GM13976 (cell line): ENCODE measurements around the gene DNAJA4.

ENCODE experiments used
- DNase-seq: peaks from one replicate; pipeline ENCODE4 v3.0.0; 2012; ENCODE audit warnings: low spot score
- in situ Hi-C: fragments of 300-500 bp; cut with MboI; formaldehyde crosslinking; loops from one replicate; pipeline ENCODE4 v1.12.0; 2022; ENCODE audit warnings: low sequenced_read_pairs, mixed read lengths, inconsistent platforms; ENCODE audit not compliant: unreplicated experiment
- TF ChIP-seq, protein P1 (sequence below): IDR thresholded peaks from 2 replicates; pipeline ENCODE4 v1.5.1; 2012; ENCODE audit warnings: borderline replicate concordance, mild to moderate bottlenecking; ENCODE audit not compliant: insufficient read depth; ENCODE audit errors: extremely low read depth, missing control alignments, control extremely low read depth

Gene DNAJA4

DNA sequence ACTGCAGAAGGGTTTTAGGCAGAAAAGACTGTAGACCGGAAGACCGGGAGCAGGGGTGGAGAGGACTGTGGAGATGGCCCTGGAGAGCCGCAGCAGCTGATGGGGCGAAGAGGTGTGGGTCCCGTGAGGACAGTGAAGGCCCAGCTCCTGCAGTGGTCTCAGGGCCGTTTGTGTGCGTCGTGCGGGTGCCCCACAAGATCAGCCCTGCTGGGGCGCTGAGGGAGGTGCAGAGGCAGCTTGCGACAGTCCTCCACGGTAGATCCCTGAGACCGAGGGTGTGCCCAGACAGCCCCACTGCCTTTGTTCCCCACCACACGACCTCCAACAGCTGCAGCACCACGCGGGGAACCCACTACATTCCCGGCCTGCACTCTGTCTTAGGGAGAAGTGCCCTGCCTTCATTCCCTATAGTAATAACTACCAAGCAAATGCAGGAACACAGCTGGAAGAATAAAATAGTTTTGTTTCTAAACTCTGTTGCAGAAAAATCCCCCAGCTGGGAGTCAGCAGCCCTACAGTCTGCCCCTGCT, 56.7 kb downstream of the DNAJA4 start:
- in situ Hi-C loops: loop anchor here (25.0 kb wide), 1 partner anchor 391 kb away; no protein-coding TSS in a partner anchor
- TF ChIP-seq, protein P1, sequence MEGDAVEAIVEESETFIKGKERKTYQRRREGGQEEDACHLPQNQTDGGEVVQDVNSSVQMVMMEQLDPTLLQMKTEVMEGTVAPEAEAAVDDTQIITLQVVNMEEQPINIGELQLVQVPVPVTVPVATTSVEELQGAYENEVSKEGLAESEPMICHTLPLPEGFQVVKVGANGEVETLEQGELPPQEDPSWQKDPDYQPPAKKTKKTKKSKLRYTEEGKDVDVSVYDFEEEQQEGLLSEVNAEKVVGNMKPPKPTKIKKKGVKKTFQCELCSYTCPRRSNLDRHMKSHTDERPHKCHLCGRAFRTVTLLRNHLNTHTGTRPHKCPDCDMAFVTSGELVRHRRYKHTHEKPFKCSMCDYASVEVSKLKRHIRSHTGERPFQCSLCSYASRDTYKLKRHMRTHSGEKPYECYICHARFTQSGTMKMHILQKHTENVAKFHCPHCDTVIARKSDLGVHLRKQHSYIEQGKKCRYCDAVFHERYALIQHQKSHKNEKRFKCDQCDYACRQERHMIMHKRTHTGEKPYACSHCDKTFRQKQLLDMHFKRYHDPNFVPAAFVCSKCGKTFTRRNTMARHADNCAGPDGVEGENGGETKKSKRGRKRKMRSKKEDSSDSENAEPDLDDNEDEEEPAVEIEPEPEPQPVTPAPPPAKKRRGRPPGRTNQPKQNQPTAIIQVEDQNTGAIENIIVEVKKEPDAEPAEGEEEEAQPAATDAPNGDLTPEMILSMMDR: no peak
- no peak for DNase-seq

DNA sequence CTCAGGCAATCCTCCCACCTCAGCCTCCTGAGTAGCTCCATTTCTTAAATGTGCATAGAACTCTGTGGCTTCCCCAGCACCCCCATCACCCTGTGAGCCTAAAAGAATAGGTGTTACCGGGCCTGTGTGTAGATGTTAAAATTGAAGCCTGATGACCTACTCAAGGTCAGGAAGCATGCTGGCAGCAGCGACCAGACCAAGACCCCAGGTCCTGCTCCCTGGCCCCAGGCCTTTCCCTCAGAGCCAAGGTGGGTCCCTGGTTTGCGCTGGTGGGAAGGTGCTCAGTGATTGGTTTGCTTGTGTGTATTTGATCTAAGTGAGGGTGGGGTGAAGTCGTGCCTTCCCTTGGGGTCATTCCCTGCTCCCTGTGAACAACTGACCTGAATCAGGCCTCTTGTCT, 57.4 kb downstream of the DNAJA4 start:
- in situ Hi-C loops: loop anchor here (25.0 kb wide), 1 partner anchor 391 kb away; no protein-coding TSS in a partner anchor
- DNase-seq: no peak
- TF ChIP-seq, protein P1: no peak

DNA sequence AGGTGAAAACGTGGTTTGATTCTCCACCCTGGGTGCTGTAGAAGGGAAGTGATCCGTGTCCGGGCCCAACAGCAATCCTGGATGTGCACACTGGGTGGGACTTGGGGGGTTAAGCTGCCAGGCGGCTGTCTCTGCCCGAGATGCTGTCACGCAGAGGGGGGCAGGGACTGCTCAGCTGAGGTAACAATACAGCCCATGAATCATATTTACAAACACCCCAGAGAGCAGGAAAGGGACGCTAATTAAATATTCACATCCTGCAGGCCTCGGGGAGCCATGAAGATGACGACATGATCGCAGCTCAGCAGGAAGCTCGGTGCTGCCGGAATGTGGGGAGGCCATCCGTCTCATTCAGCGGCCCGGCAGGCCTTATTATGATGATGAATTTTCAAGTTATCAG, 57.9 kb downstream of the DNAJA4 start:
- TF ChIP-seq, protein P1: no peak
- DNase-seq: no peak
- in situ Hi-C loops: loop anchor here (25.0 kb wide), 1 partner anchor 390 kb away; no protein-coding TSS in a partner anchor

DNA sequence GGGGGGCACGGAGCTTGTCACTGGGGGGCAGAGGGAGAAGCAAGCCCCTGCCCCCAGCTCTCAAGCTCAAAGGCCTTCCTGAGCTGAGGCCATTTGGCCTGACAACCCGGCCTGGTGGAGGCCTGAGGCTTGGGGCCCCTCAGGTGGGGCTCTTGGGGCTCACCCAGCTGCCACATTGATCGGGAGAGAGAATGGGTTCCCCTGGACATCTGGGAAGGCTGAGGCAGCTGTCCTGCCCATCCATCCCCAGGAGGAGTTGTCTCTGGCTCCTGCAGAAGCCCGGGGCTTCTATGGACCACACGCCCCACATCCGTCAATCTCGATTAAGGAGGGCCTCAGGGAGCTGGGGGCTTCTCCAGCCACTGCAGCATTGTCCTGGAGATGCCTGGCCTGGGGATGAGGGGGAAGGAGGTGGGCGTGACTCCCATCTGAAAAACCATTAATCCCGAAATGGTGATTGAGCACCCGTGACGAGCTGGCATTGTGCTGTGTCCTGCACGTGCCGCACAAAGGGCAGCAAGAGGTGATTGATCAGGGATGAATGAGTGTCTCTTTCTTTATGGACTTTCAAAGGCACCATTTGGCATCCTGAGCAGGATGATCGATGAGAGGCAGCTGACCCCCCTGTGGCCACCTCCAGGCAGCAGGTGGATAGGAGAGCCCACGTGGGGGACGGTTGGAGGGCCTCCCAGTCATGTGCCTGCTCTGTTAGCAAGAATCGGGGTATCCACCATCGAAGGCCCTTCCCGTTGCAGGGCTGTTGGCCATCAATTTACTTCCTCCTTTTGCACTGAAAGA, 58.6 kb downstream of the DNAJA4 start:
- DNase-seq: no peak
- TF ChIP-seq, protein P1: no peak
- in situ Hi-C loops: loop anchor here (25.0 kb wide), 1 partner anchor 389 kb away; no protein-coding TSS in a partner anchor

- in situ Hi-C loops: loop anchor here (25.0 kb wide), 1 partner anchor 389 kb away; no protein-coding TSS in a partner anchor
These were observed 59.3 kb downstream of the DNAJA4 start for GRCh38 chr15:78323693-78324092.

GRCh38 chr15:78324144-78324543, 59.8 kb downstream of the DNAJA4 start:
- TF ChIP-seq, protein P1: no peak
- DNase-seq: no peak
- in situ Hi-C loops: loop anchor here (25.0 kb wide), 1 partner anchor 388 kb away; no protein-coding TSS in a partner anchor

More at GRCh38 chr15:78323693-78324092, 59.3 kb downstream of the DNAJA4 start:
- TF ChIP-seq, protein P1: no peak
- no peak for DNase-seq
